Activated CD4-positive, alpha-beta memory T cell treated with anti-CD3 and anti-CD28 coated beads, Interleukin-2, amount 10 ng/mL, durations not matched to agents 7 days and 5 days (primary cell): ENCODE results near the gene ZCCHC18. TPM values are rescaled to one million over a fixed set of nuclear protein-coding genes. Genes with fewer than 3 reads are reported as not detected.
A peak's percentile ranks its signal among the peaks of the same experiment; 100 is the strongest.
"Not testable (repeated sequence)": the region's sequence is repeated elsewhere in the genome, so short reads cannot be mapped to it uniquely, and the experiment has no call there.

Source experiments
- CTCF ChIA-PET: fragments of 350-600 bp; sonication (Branson Sonifier 250); formaldehyde crosslinking; loops from one replicate; lab custom pipeline; 2021; ENCODE audit warnings: antibody characterized with exemption, inconsistent platforms; lab: Charles Lee
- POLR2A ChIA-PET: fragments of 350-600 bp; sonication (Branson Sonifier 250); formaldehyde crosslinking; loops from one replicate; lab custom pipeline; 2021; ENCODE audit warnings: antibody characterized with exemption; lab: Charles Lee
- DNase-seq: peaks from one replicate; pipeline ENCODE4 v3.0.0-alpha.2; 2020
- H3K27ac Mint-ChIP-seq: one replicate; pipeline ENCODE4 v1.8.0; 2021; ENCODE audit warnings: mild to moderate bottlenecking, mixed read lengths
- H3K27me3 Mint-ChIP-seq: one replicate; pipeline ENCODE4 v1.8.0; 2021; ENCODE audit warnings: mixed read lengths
- H3K36me3 Mint-ChIP-seq: one replicate; pipeline ENCODE4 v1.8.0; 2021; ENCODE audit warnings: low read depth, mixed read lengths
- H3K4me1 Mint-ChIP-seq: one replicate; pipeline ENCODE4 v1.8.0; 2021; ENCODE audit warnings: mixed read lengths
- H3K4me3 Mint-ChIP-seq: one replicate; pipeline ENCODE4 v1.8.0; 2021; ENCODE audit warnings: mild to moderate bottlenecking, mixed read lengths
- H3K9me3 Mint-ChIP-seq: one replicate; pipeline ENCODE4 v1.8.0; 2021; ENCODE audit warnings: mixed read lengths
- total RNA-seq, 2 experiments: library from RNA; stranded (reverse); gene quantifications; one replicate each; pipeline ENCODE4 v1.2.3, GENCODE V29; 2021

ZCCHC18 gene
- 1 to 10 TPM; 1.6 to 2.8 TPM for total RNA-seq

DNA sequence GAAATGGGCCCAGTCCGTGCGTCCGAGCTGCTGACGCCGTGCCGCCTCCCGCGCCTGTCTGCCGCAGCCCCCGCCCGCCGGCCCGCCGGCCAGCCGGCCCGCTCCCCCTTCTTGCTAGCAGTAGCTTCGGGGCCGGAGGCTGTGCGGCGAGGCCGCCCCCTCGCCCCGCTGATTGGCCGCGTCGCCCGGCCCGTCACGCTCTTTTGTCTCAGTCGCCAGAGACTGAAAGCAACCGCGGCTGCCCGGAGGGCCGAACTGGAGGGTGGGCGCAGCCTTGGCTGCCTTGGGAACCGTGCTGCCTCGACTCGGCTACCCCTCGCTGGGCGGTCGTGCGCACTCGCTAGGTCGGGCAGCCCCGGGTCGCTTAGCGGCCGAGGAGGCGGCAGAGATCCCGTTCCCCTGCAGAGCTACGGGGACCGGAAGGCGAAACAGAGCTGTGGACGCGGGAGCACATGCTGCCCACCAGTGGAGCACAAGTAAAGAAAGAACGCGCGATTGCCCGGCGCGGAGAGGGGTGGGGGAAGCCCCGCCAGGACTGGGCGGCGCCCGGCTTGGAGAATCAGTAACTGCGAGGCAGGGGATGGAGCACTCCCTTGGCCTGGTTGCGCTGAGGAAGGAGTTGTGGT is at the start of gene ZCCHC18:
Gene ZCCHC18 (plus strand): TSS at position 198 of the 626 bp plus-strand sequence. CDS start 1,589 bp downstream, outside the sequence.
- H3K4me3 Mint-ChIP-seq, result peak within 1 kb of the TSS; percentile 77
- POLR2A ChIA-PET, result interaction anchor here (1.2 to 2.2 kb wide), 4 partner anchors 10 to 194 kb away, joined by 4 to 9 read pairs (median 8); partner anchors contain the start of gene SLC25A53
- H3K9me3 Mint-ChIP-seq, result no peaks in the 10 kb centered on the region
- peak within 1 kb of the TSS; percentile 77 for H3K27ac Mint-ChIP-seq
- H3K27me3 Mint-ChIP-seq, result peaks cover 3% of the 10 kb centered on the region
- CTCF ChIA-PET, result interaction anchor here (0.8 to 2.3 kb wide), 7 partner anchors 9 to 267 kb away, joined by 3 to 26 read pairs (median 5); partner anchors contain the start of gene SLC25A53
- H3K4me1 Mint-ChIP-seq, result peaks cover 43% of the 10 kb centered on the region
- no peaks in the 10 kb centered on the region for H3K36me3 Mint-ChIP-seq
- DNase-seq, result peak; percentile 33

DNA sequence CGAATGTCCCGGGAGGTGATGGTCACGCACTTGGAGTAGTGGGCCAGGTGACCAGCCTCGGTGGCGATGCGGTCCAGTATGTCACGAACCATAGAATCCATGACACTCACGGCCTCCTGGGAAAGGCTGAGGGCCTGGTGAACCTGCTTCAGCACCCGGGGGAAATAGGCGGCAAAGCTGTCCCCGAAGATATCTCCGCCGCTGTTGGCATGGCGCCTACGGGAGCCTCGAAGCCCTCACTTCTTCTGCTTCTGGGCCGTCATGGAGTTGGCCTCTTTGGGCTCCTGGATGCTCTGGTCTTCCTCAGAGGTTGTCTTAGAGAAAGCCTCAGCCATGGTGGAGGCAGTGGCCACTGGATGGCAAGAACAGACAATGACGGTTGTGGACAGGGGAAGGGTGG is 49.7 kb upstream of the ZCCHC18 start:
- H3K27ac Mint-ChIP-seq, H3K4me1 Mint-ChIP-seq, DNase-seq, H3K27me3 Mint-ChIP-seq, H3K36me3 Mint-ChIP-seq, CTCF ChIA-PET, H3K4me3 Mint-ChIP-seq, H3K9me3 Mint-ChIP-seq, POLR2A ChIA-PET: not testable (repeated sequence)

- CTCF ChIA-PET, H3K36me3 Mint-ChIP-seq, H3K4me3 Mint-ChIP-seq, H3K27ac Mint-ChIP-seq, POLR2A ChIA-PET, H3K9me3 Mint-ChIP-seq, H3K4me1 Mint-ChIP-seq, H3K27me3 Mint-ChIP-seq, DNase-seq: not testable (repeated sequence)
Measured at GRCh38 chrX:104075778-104076445, 36.4 kb upstream of the ZCCHC18 start, which contains the start of gene TMSB15C. Gene TMSB15C (minus strand): TSS chrX:104076236.

GRCh38 chrX:104077854-104078253 is 34.5 kb upstream of the ZCCHC18 start:
- H3K36me3 Mint-ChIP-seq, H3K27me3 Mint-ChIP-seq, H3K4me3 Mint-ChIP-seq, H3K4me1 Mint-ChIP-seq, POLR2A ChIA-PET, CTCF ChIA-PET, H3K27ac Mint-ChIP-seq, H3K9me3 Mint-ChIP-seq, DNase-seq: not testable (repeated sequence)

DNA sequence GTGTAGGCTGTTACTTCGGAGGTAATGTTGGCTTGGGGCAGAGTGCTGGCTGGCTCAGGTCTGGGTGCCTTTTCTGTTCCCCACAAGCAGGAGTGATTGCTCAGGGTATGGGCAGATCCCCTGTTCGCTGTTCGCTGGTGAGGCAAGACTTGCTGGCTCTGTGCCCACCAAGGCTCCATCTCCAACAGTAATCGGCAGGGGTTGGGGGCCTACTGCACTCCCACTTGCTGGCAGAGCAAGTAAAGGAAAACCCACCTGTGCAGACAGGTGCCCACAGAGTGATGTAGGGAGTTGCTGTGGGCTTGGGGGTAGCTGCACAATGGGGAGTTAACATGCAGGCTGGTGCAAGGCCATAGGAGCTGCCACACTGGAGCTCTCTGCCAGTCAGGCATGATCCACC is 28.3 kb upstream of the ZCCHC18 start:
- H3K4me3 Mint-ChIP-seq, result no peak overlapping the region
- no peaks in the 10 kb centered on the region for H3K4me1 Mint-ChIP-seq
- H3K27ac Mint-ChIP-seq, result no peak overlapping the region
- ChIA-PET CTCF (no interaction called here), POLR2A (no interaction called here)
- H3K27me3 Mint-ChIP-seq, result no peaks in the 10 kb centered on the region
- H3K36me3 Mint-ChIP-seq, result no peaks in the 10 kb centered on the region
- no peaks in the 10 kb centered on the region for H3K9me3 Mint-ChIP-seq
- DNase-seq, result no peak

- POLR2A ChIA-PET, result no interaction called here
- no peak overlapping the region for H3K4me3 Mint-ChIP-seq
- CTCF ChIA-PET, result no interaction called here
- no peaks in the 10 kb centered on the region for H3K36me3 Mint-ChIP-seq
- no peaks in the 10 kb centered on the region for H3K9me3 Mint-ChIP-seq
- DNase-seq, result no peak
- no peaks in the 10 kb centered on the region for H3K4me1 Mint-ChIP-seq
- no peaks in the 10 kb centered on the region for H3K27me3 Mint-ChIP-seq
- H3K27ac Mint-ChIP-seq, result no peak overlapping the region
Measured at GRCh38 chrX:104084534-104085277, 27.6 kb upstream of the ZCCHC18 start.

- no peaks in the 10 kb centered on the region for H3K36me3 Mint-ChIP-seq
- ChIA-PET POLR2A (no interaction called here), CTCF (interaction anchor here (1.3 kb wide), 1 partner anchor 52 kb away, joined by 3 read pairs; no protein-coding TSS in a partner anchor)
- no peak overlapping the region for H3K27ac Mint-ChIP-seq
- no peaks in the 10 kb centered on the region for H3K9me3 Mint-ChIP-seq
- DNase-seq, result no peak
- H3K4me3 Mint-ChIP-seq, result no peak overlapping the region
- no peaks in the 10 kb centered on the region for H3K4me1 Mint-ChIP-seq
- no peaks in the 10 kb centered on the region for H3K27me3 Mint-ChIP-seq
Measured at GRCh38 chrX:104085477-104085876, 26.8 kb upstream of the ZCCHC18 start.

GRCh38 chrX:104085919-104086318 is 26.4 kb upstream of the ZCCHC18 start:
- POLR2A ChIA-PET, result no interaction called here
- H3K4me3 Mint-ChIP-seq, result no peak overlapping the region
- no peak for DNase-seq
- H3K9me3 Mint-ChIP-seq, result no peaks in the 10 kb centered on the region
- peaks cover under 1% of the 10 kb centered on the region for H3K27me3 Mint-ChIP-seq
- H3K36me3 Mint-ChIP-seq, result no peaks in the 10 kb centered on the region
- no peak overlapping the region for H3K27ac Mint-ChIP-seq
- H3K4me1 Mint-ChIP-seq, result no peaks in the 10 kb centered on the region
- CTCF ChIA-PET, result interaction anchor here (1.3 kb wide), 1 partner anchor 51 kb away, joined by 3 read pairs; no protein-coding TSS in a partner anchor

GRCh38 chrX:104098151-104098808 is 14.0 kb upstream of the ZCCHC18 start:
- Mint-ChIP-seq H3K27ac (no peak overlapping the region), H3K4me3 (no peak overlapping the region), H3K9me3 (no peaks in the 10 kb centered on the region), H3K4me1 (peaks cover 2% of the 10 kb centered on the region), H3K36me3 (no peaks in the 10 kb centered on the region), H3K27me3 (no peaks in the 10 kb centered on the region)
- POLR2A ChIA-PET, result no interaction called here
- CTCF ChIA-PET, result interaction anchor here (1.1 to 3.0 kb wide), 3 partner anchors 12 to 39 kb away, joined by 4 to 26 read pairs (median 26); partner anchors contain the start of gene ZCCHC18
- peak; percentile 36 for DNase-seq

GRCh38 chrX:104098919-104099318 is 13.4 kb upstream of the ZCCHC18 start:
- Mint-ChIP-seq H3K4me3 (no peak overlapping the region), H3K36me3 (no peaks in the 10 kb centered on the region), H3K4me1 (peaks cover 2% of the 10 kb centered on the region), H3K27ac (no peak overlapping the region), H3K9me3 (no peaks in the 10 kb centered on the region), H3K27me3 (no peaks in the 10 kb centered on the region)
- ChIA-PET CTCF (interaction anchor here (1.1 to 3.0 kb wide), 3 partner anchors 11 to 38 kb away, joined by 4 to 26 read pairs (median 26); partner anchors contain the start of gene ZCCHC18), POLR2A (no interaction called here)
- DNase-seq, result no peak

GRCh38 chrX:104104676-104105075 is 7.6 kb upstream of the ZCCHC18 start:
- Mint-ChIP-seq H3K27me3 (no peaks in the 10 kb centered on the region), H3K9me3 (no peaks in the 10 kb centered on the region), H3K36me3 (no peaks in the 10 kb centered on the region), H3K4me1 (peaks cover 11% of the 10 kb centered on the region), H3K27ac (no peak overlapping the region), H3K4me3 (no peak overlapping the region)
- ChIA-PET POLR2A (no interaction called here), CTCF (no interaction called here)
- no peak for DNase-seq

GRCh38 chrX:104105330-104106262 is 6.7 kb upstream of the ZCCHC18 start:
- Mint-ChIP-seq H3K27me3 (no peaks in the 10 kb centered on the region), H3K36me3 (no peaks in the 10 kb centered on the region), H3K4me1 (peaks cover 19% of the 10 kb centered on the region), H3K4me3 (no peak overlapping the region), H3K27ac (no peak overlapping the region), H3K9me3 (no peaks in the 10 kb centered on the region)
- ChIA-PET CTCF (no interaction called here), POLR2A (no interaction called here)
- DNase-seq, result no peak
